Transverse colon (tissue), 4 donors: ENCODE results near the gene MAP1LC3B. TPM values are rescaled to one million over a fixed set of nuclear protein-coding genes. Genes with fewer than 3 reads are reported as not detected.
A peak's percentile ranks its signal among the peaks of the same experiment; 100 is the strongest.

Source experiments
- DNase-seq: peaks from one replicate; pipeline ENCODE4 v3.0.0-alpha.2; 2019
- H3K27ac ChIP-seq, 4 donors: fragments of 200-600 bp; sonication (generic); 2 replicates each; pipeline ENCODE4 v1.5.1; 2016 to 2018; ENCODE audit warnings: inconsistent platforms in 4 of 4
- H3K27me3 ChIP-seq: fragments of 200-600 bp; sonication (generic); 2 replicates; pipeline ENCODE4 v1.5.1; 2017; ENCODE audit warnings: inconsistent platforms
- H3K36me3 ChIP-seq, 4 donors: fragments of 200-600 bp; sonication (generic); 2 replicates each; pipeline ENCODE4 v1.5.1; 2017 to 2019; ENCODE audit warnings: inconsistent platforms in 4 of 4
- H3K4me1 ChIP-seq, 4 donors: fragments of 200-600 bp; sonication (generic); 2 replicates each; pipeline ENCODE4 v1.5.1; 2017 to 2020; ENCODE audit warnings: inconsistent platforms in 4 of 4
- H3K4me3 ChIP-seq, 4 donors: fragments of 200-600 bp; sonication (generic); 1 replicate in 1 of 4; 2 replicates in 3 of 4; pipeline versions ENCODE4 v1.5.1 to v1.6.1; 2017 to 2019; ENCODE audit warnings: inconsistent platforms in 4 of 4
- H3K9me3 ChIP-seq, 2 donors: fragments of 200-600 bp; sonication (generic); 2 replicates each; pipeline ENCODE4 v1.5.1; 2017 to 2019; ENCODE audit warnings: inconsistent platforms in 2 of 2
- EP300 ChIP-seq: sonication (generic); formaldehyde crosslinking; IDR thresholded peaks from one replicate; pipeline ENCODE4 v1.6.1; 2017; ENCODE audit warnings: antibody characterized with exemption, low read depth
- POLR2A ChIP-seq: fragments of 450-650 bp; IDR thresholded peaks from one replicate; pipeline ENCODE4 v1.6.1; 2016; ENCODE audit warnings: antibody characterized with exemption, mild to moderate bottlenecking, moderate library complexity
- POLR2AphosphoS5 ChIP-seq, 3 donors: sonication (generic); formaldehyde crosslinking; IDR thresholded peaks; one replicate each; pipeline ENCODE4 v1.6.1; 2016; ENCODE audit warnings: antibody characterized with exemption in 3 of 3
- WGBS, 2 donors: methylation state at CpG; one replicate each; pipeline ENCODE4 v1.1.5; 2018; ENCODE audit warnings: low coverage in 1 of 2; 5-methylcytosine and 5-hydroxymethylcytosine counted together
- in situ Hi-C, 4 donors: fragments of 200-750 bp; cut with MboI; loops; one replicate each; pipeline versions ENCODE4 v1.15.0 to v1.15.1; 2017; ENCODE audit warnings: low sequenced_read_pairs in 3 of 4, low pct_ligation_motif_present in 1 of 4, low pct_unique_long_range_greater_than_20kb in 1 of 4
- intact Hi-C: fragments of 100-400 bp; cut with DNase I; formaldehyde crosslinking; loops from one replicate; pipeline ENCODE4 v1.15.1; 2023; ENCODE audit warnings: low total_unique reads
- total RNA-seq, 4 donors: library from RNA; depleted of rRNA; stranded (reverse); fragments of >200 nt; gene quantifications; one replicate each; pipeline ENCODE4 v1.1.0, GENCODE V29; 2016
- TF ChIP-seq, protein P1 (sequence below), 5 experiments: fragments of 200-600 bp in 3 of 5; fragments of 450-650 bp in 2 of 5; sonication (generic) in 3 of 5; IDR thresholded peaks; 1 replicate in 2 of 5; 2 replicates in 3 of 5; pipeline ENCODE4 v1.5.1; 2016 to 2017; ENCODE audit warnings: antibody characterized with exemption in 5 of 5, inconsistent platforms in 3 of 5, mild to moderate bottlenecking in 2 of 5, moderate library complexity in 1 of 5

The MAP1LC3B gene
- total RNA-seq, 4 donors from 2014 or later: 15.7 to 69.5 (median 39.9) TPM

DNA sequence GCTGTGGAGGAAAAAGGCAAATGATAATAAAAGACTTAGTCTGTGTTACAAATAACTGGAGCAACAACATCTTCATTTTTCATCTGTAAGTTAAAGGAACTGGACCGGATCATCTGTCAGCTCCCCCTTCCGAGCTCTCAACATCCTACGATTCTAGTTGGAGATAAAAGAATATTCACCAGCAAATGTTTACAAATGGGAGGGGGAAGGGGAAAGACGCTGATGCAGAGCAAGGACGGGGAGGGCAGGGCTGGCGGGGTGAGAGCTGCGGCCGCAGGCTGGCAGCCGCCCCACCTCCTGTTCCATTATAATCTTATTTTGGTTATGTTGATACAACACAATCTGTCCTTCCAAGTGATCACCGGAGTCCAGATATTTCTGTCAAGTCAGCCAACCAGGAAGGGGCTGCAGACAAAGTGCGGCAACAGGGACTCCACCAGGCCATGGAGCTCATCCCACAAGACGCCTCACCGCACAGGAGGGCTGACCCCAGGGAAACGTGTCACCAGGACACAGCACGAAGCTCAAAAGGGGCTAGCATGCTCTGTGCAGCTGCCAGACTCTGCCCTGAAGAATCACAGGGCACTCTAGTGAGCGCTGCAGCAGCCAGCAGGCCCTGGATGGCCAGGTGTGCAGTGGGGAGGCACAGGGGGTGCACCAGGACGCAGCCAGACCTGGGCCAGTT lies 28.2 kb upstream of the MAP1LC3B start:
- no peaks in the 10 kb centered on the region for H3K27me3 ChIP-seq
- peak in 2 of 3 donors; percentile 35 to 41 for TF ChIP-seq POLR2AphosphoS5 (IDR thresholded peaks at IDR 0.05)
- TF ChIP-seq, protein P1, sequence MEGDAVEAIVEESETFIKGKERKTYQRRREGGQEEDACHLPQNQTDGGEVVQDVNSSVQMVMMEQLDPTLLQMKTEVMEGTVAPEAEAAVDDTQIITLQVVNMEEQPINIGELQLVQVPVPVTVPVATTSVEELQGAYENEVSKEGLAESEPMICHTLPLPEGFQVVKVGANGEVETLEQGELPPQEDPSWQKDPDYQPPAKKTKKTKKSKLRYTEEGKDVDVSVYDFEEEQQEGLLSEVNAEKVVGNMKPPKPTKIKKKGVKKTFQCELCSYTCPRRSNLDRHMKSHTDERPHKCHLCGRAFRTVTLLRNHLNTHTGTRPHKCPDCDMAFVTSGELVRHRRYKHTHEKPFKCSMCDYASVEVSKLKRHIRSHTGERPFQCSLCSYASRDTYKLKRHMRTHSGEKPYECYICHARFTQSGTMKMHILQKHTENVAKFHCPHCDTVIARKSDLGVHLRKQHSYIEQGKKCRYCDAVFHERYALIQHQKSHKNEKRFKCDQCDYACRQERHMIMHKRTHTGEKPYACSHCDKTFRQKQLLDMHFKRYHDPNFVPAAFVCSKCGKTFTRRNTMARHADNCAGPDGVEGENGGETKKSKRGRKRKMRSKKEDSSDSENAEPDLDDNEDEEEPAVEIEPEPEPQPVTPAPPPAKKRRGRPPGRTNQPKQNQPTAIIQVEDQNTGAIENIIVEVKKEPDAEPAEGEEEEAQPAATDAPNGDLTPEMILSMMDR (IDR thresholded peaks at IDR 0.05): no peak
- peak overlapping the region; percentile 43 to 81 (median 78) for H3K27ac ChIP-seq
- peaks cover 4 to 49% (median 24%) of the 10 kb centered on the region in 4 donors for H3K4me1 ChIP-seq
- intact Hi-C loops (loop anchor here (5.0 kb wide), 1 partner anchor 1652 kb away; no protein-coding TSS in a partner anchor), in situ Hi-C loops (no loop called here)
- H3K4me3 ChIP-seq: no peak overlapping the region
- H3K36me3 ChIP-seq: peaks cover 0 to 10% (median 4%) of the 10 kb centered on the region in 4 donors
- no peaks in the 10 kb centered on the region for H3K9me3 ChIP-seq
- DNase-seq: peak; percentile 33
- WGBS, 2 donors: 38 to 60% methylated on average over 1 to 16 of the region's 17 CpGs

GRCh38 chr16:87365021-87365713 lies 27.0 kb upstream of the MAP1LC3B start:
- peak overlapping the region in 3 of 4 donors; percentile 58 to 81 (median 81) for H3K27ac ChIP-seq
- 86% methylated on average over 13 of the region's 13 CpGs; no CpG with 5 or more reads in 1 of the 2 donors for WGBS, 2 donors
- no peaks in the 10 kb centered on the region for H3K9me3 ChIP-seq
- H3K4me1 ChIP-seq: peaks cover 10 to 61% (median 27%) of the 10 kb centered on the region in 4 donors
- TF ChIP-seq EP300 (no peak), POLR2AphosphoS5 (IDR thresholded peaks at IDR 0.05) (no peak), POLR2A (no peak)
- TF ChIP-seq, protein P1 (IDR thresholded peaks at IDR 0.05): no peak
- H3K36me3 ChIP-seq: peaks cover 0 to under 1% (median 0%) of the 10 kb centered on the region in 4 donors
- no peak overlapping the region for H3K4me3 ChIP-seq
- intact Hi-C loops: no loop called here
- in situ Hi-C loops: no loop called here
- DNase-seq: no peak
- H3K27me3 ChIP-seq: no peaks in the 10 kb centered on the region

DNA sequence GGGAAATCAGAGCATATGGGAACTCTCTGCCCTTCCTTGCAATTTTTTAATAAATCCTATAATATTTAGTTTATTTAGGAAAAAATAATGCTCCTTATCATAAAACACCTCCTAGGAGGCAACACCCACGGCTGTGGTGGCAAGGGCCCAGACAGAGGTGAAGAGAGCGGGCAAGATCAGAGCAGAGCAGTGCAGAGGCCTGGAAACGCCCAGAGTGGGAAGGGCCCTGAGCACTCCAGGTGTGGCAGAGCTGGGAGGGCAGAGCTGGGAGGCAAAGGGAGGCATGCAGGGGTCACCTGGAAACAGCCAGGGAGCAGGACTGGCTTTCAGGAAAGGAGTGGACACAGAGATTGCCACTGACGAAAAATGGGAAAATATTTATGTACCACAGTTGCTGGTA lies 25.8 kb upstream of the MAP1LC3B start:
- Histone ChIP-seq H3K36me3 (no peaks in the 10 kb centered on the region), H3K9me3 (no peaks in the 10 kb centered on the region), H3K27ac (peak overlapping the region; percentile 50 to 58 (median 53)), H3K27me3 (no peaks in the 10 kb centered on the region), H3K4me1 (peaks cover 10 to 66% (median 33%) of the 10 kb centered on the region in 4 donors), H3K4me3 (no peak overlapping the region)
- intact Hi-C loops: no loop called here
- WGBS, 2 donors: 32 to 53% methylated on average over 4 of the region's 4 CpGs
- in situ Hi-C loops: no loop called here
- TF ChIP-seq POLR2A (no peak), POLR2AphosphoS5 (IDR thresholded peaks at IDR 0.05) (no peak), EP300 (no peak)
- TF ChIP-seq, protein P1 (IDR thresholded peaks at IDR 0.05): no peak
- DNase-seq: peak; percentile 74

- in situ Hi-C loops: no loop called here
- Histone ChIP-seq H3K9me3 (no peaks in the 10 kb centered on the region), H3K4me3 (no peak overlapping the region), H3K27me3 (no peaks in the 10 kb centered on the region), H3K36me3 (no peaks in the 10 kb centered on the region), H3K27ac (peak overlapping the region; percentile 50 to 58 (median 53)), H3K4me1 (peaks cover 10 to 70% (median 34%) of the 10 kb centered on the region in 4 donors)
- DNase-seq: no peak
- intact Hi-C loops: no loop called here
- no peak for TF ChIP-seq POLR2A
- TF ChIP-seq, protein P1 (IDR thresholded peaks at IDR 0.05): no peak
- no peak for TF ChIP-seq POLR2AphosphoS5 (IDR thresholded peaks at IDR 0.05)
- no peak for TF ChIP-seq EP300
- WGBS, 2 donors: 75 to 100% methylated on average over 1 of the region's 1 CpG
Measured at GRCh38 chr16:87366930-87367329, 25.2 kb upstream of the MAP1LC3B start.
